ENCODE measurements around the gene MAMDC4.
"Not testable (repeated sequence)": the region's sequence is repeated elsewhere in the genome, so short reads cannot be mapped to it uniquely, and the experiment has no call there.

DNA sequence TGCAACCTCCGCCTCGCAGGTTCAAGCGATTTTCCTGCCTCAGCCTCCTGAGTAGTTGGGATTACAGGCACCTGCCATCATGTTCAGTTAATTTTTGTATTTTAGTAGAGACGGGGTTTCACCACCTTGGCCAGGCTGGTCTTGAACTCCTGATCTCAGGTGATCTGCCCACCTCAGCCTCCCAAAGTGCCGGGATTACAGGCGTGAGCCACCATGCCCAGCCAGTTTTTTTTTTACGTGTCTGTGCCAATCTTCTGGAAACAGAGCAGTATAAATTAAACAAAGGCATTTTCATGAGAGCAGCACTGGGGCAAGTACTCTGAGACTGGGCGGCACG is 30.8 kb downstream of the MAMDC4 start:
- TF ChIP-seq POLR2A, CTCF (IDR thresholded peaks at IDR 0.05): not testable (repeated sequence)
